NCI-H1417 (cell line): ENCODE data around the gene USP17L18.
"Not testable (repeated sequence)": the region's sequence is repeated elsewhere in the genome, so short reads cannot be mapped to it uniquely, and the experiment has no call there.

Experiments
- DNase-seq, 3 experiments: peaks; one replicate each; lab custom pipeline; 2025; lab: John Stamatoyannopoulos, UW

Gene USP17L18, protein sequence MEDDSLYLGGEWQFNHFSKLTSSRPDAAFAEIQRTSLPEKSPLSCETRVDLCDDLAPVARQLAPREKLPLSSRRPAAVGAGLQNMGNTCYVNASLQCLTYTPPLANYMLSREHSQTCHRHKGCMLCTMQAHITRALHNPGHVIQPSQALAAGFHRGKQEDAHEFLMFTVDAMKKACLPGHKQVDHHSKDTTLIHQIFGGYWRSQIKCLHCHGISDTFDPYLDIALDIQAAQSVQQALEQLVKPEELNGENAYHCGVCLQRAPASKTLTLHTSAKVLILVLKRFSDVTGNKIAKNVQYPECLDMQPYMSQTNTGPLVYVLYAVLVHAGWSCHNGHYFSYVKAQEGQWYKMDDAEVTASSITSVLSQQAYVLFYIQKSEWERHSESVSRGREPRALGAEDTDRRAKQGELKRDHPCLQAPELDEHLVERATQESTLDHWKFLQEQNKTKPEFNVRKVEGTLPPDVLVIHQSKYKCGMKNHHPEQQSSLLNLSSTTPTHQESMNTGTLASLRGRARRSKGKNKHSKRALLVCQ

GRCh38 chr4:9247953-9248680 is at the start of gene USP17L18:
TSS of gene USP17L18 (plus strand) at chr4:9248630. CDS start at chr4:9248630, 0 bp downstream.
- not testable (repeated sequence) for DNase-seq

- not testable (repeated sequence) for DNase-seq
Observed at GRCh38 chr4:9210357-9210756, 38.1 kb upstream of the USP17L18 start, which contains the start of gene USP17L10. TSS of gene USP17L10 (plus strand) at chr4:9210657. CDS start at chr4:9210657, 0 bp downstream.

DNA sequence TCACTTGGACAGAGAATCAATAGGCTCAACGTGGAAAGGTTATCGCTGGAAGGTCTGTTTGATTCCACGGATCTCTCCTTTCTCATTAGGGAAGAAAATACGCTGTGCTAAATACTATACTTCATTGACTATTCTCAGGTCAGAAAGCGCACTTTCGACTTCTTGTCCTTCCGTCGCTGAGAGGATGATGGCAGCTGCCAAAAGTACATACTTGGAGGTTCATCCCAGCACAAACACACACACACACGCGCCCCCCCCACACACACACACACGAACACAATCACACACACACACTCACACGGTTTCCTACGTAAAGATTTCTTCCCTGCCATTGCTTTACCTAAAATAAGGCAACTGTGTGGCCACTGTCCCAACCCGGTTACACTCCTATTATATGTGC is 33.7 kb upstream of the USP17L18 start:
- DNase-seq = not testable (repeated sequence)

- not testable (repeated sequence) for DNase-seq
Observed at GRCh38 chr4:9215105-9215504, 33.3 kb upstream of the USP17L18 start, which contains the start of gene USP17L11. TSS of gene USP17L11 (plus strand) at chr4:9215405. CDS start at chr4:9215405, 0 bp downstream.

DNA sequence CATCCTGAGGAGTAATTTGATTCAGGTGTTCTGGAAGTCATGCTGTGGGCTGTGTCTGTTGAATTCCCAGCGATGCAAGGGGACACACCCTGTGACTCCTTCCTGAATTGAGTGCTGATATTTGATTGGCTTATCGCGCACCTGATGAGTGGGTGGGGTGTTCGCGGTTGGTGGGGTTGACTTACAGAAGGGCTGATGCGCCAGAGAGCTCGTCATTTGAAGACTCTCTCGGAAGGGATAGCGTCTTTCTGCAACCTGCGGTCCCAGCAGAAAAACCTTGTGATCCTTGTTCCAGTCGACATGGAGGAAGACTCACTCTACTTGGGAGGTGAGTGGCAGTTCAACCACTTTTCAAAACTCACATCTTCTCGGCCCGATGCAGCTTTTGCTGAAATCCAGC is 28.6 kb upstream of the USP17L18 start, which contains the start of gene USP17L12:
TSS of gene USP17L12 (plus strand) at position 301 of the 400 bp plus-strand sequence. CDS start at position 301, 0 bp downstream.
- not testable (repeated sequence) for DNase-seq

DNA sequence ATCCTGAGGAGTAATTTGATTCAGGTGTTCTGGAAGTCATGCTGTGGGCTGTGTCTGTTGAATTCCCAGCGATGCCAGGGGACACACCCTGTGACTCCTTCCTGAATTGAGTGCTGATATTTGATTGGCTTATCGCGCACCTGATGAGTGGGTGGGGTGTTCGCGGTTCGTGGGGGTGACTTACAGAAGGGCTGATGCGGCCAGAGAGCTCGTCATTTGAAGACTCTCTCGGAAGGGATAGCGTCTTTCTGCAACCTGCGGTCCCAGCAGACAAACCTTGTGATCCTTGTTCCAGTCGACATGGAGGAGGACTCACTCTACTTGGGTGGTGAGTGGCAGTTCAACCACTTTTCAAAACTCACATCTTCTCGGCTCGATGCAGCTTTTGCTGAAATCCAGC is 23.8 kb upstream of the USP17L18 start, which contains the start of gene USP17L13:
TSS of gene USP17L13 (plus strand) at position 301 of the 400 bp plus-strand sequence. CDS start at position 301, 0 bp downstream.
- DNase-seq = not testable (repeated sequence)

- DNase-seq = not testable (repeated sequence)
Observed at GRCh38 chr4:9230249-9230648, 18.2 kb upstream of the USP17L18 start.

DNA sequence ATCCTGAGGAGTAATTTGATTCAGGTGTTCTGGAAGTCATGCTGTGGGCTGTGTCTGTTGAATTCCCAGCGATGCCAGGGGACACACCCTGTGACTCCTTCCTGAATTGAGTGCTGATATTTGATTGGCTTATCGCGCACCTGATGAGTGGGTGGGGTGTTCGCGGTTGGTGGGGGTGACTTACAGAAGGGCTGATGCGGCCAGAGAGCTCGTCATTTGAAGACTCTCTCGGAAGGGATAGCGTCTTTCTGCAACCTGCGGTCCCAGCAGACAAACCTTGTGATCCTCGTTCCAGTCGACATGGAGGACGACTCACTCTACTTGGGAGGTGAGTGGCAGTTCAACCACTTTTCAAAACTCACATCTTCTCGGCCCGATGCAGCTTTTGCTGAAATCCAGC is 14.3 kb upstream of the USP17L18 start, which contains the start of gene USP17L15:
TSS of gene USP17L15 (plus strand) at position 301 of the 400 bp plus-strand sequence. CDS start at position 301, 0 bp downstream.
- not testable (repeated sequence) for DNase-seq

DNA sequence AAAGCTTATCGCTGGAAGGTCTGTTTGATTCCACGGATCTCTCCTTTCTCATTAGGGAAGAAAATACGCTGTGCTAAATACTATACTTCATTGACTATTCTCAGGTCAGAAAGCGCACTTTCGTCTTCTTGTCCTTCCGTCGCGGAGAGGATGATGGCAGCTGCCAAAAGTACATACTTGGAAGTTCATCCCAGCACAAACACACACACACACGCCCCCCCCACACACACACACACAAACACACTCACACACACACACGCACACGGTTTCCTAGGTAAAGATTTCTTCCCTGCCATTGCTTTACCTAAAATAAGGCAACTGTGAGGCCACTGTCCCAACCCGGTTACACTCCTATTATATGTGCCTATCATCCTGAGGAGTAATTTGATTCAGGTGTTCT is 10.0 kb upstream of the USP17L18 start:
- DNase-seq = not testable (repeated sequence)

GRCh38 chr4:9243579-9243978 is 4.9 kb upstream of the USP17L18 start, which contains the start of gene USP17L17:
TSS of gene USP17L17 (plus strand) at chr4:9243879. CDS start at chr4:9243879, 0 bp downstream.
- not testable (repeated sequence) for DNase-seq

DNA sequence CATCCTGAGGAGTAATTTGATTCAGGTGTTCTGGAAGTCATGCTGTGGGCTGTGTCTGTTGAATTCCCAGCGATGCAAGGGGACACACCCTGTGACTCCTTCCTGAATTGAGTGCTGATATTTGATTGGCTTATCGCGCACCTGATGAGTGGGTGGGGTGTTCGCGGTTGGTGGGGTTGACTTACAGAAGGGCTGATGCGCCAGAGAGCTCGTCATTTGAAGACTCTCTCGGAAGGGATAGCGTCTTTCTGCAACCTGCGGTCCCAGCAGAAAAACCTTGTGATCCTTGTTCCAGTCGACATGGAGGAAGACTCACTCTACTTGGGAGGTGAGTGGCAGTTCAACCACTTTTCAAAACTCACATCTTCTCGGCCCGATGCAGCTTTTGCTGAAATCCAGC is 4.6 kb downstream of the USP17L18 start, which contains the start of gene USP17L19:
TSS of gene USP17L19 (plus strand) at position 301 of the 400 bp plus-strand sequence. CDS start at position 301, 0 bp downstream.
- not testable (repeated sequence) for DNase-seq

- DNase-seq = not testable (repeated sequence)
Observed at GRCh38 chr4:9257824-9258223, 9.4 kb downstream of the USP17L18 start, which contains the start of gene USP17L20. TSS of gene USP17L20 (plus strand) at chr4:9258124. CDS start at chr4:9258124, 0 bp downstream.

DNA sequence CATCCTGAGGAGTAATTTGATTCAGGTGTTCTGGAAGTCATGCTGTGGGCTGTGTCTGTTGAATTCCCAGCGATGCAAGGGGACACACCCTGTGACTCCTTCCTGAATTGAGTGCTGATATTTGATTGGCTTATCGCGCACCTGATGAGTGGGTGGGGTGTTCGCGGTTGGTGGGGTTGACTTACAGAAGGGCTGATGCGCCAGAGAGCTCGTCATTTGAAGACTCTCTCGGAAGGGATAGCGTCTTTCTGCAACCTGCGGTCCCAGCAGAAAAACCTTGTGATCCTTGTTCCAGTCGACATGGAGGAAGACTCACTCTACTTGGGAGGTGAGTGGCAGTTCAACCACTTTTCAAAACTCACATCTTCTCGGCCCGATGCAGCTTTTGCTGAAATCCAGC is 14.1 kb downstream of the USP17L18 start, which contains the start of gene USP17L21:
TSS of gene USP17L21 (plus strand) at position 301 of the 400 bp plus-strand sequence. CDS start at position 301, 0 bp downstream.
- DNase-seq = not testable (repeated sequence)

- not testable (repeated sequence) for DNase-seq
Observed at GRCh38 chr4:9267319-9267718, 18.9 kb downstream of the USP17L18 start, which contains the start of gene USP17L22. TSS of gene USP17L22 (plus strand) at chr4:9267619. CDS start at chr4:9267619, 0 bp downstream.

DNA sequence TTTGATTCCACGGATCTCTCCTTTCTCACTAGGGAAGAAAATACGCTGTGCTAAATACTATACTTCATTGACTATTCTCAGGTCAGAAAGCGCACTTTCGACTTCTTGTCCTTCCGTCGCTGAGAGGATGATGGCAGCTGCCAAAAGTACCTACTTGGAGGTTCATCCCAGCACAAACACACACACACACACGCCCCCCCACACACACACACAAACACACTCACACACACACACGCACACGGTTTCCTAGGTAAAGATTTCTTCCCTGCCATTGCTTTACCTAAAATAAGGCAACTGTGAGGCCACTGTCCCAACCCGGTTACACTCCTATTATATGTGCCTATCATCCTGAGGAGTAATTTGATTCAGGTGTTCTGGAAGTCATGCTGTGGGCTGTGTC is 23.3 kb downstream of the USP17L18 start:
- not testable (repeated sequence) for DNase-seq
